HG03066 (cell line): ENCODE results near the gene CORO2B.
"Not testable (repeated sequence)": the region's sequence is repeated elsewhere in the genome, so short reads cannot be mapped to it uniquely, and the experiment has no call there.

Source experiments
- ATAC-seq: cut with Tn5 transposase; IDR thresholded peaks from one replicate; pipeline ENCODE4 v1.9.1; 2021; ENCODE audit warnings: low read depth; ENCODE audit not compliant: unreplicated experiment

CORO2B gene

GRCh38 chr15:68755731-68756130 is 176.9 kb downstream of the CORO2B start:
- no peak for ATAC-seq

- ATAC-seq = not testable (repeated sequence)
These were observed 181.3 kb downstream of the CORO2B start for GRCh38 chr15:68759982-68760579.

GRCh38 chr15:68763063-68763462 is 184.3 kb downstream of the CORO2B start:
- no peak for ATAC-seq

GRCh38 chr15:68764090-68764489 is 185.3 kb downstream of the CORO2B start:
- ATAC-seq = no peak

- no peak for ATAC-seq
These were observed 187.0 kb downstream of the CORO2B start for GRCh38 chr15:68765602-68766368.

GRCh38 chr15:68767833-68768232 is 189.0 kb downstream of the CORO2B start:
- ATAC-seq = no peak

GRCh38 chr15:68768321-68768720 is 189.5 kb downstream of the CORO2B start:
- no peak for ATAC-seq

GRCh38 chr15:68769702-68770101 is 190.9 kb downstream of the CORO2B start:
- no peak for ATAC-seq

- no peak for ATAC-seq
These were observed 191.4 kb downstream of the CORO2B start for GRCh38 chr15:68770216-68770615.

- ATAC-seq = no peak
These were observed 194.2 kb downstream of the CORO2B start for GRCh38 chr15:68773036-68773435.

GRCh38 chr15:68774120-68774519 is 195.3 kb downstream of the CORO2B start:
- ATAC-seq = no peak

GRCh38 chr15:68774521-68775235 is 195.9 kb downstream of the CORO2B start:
- no peak for ATAC-seq

GRCh38 chr15:68775236-68775577 is 196.4 kb downstream of the CORO2B start:
- no peak for ATAC-seq

GRCh38 chr15:68775671-68776476 is 197.1 kb downstream of the CORO2B start:
- ATAC-seq = no peak

- ATAC-seq = no peak
These were observed 197.9 kb downstream of the CORO2B start for GRCh38 chr15:68776477-68777270.
